HG03139 (cell line): ENCODE results near the gene GSG1L2.

Experiments
- ATAC-seq: cut with Tn5 transposase; IDR thresholded peaks from one replicate; pipeline ENCODE4 v1.9.1; 2021; ENCODE audit not compliant: unreplicated experiment

The GSG1L2 gene

DNA sequence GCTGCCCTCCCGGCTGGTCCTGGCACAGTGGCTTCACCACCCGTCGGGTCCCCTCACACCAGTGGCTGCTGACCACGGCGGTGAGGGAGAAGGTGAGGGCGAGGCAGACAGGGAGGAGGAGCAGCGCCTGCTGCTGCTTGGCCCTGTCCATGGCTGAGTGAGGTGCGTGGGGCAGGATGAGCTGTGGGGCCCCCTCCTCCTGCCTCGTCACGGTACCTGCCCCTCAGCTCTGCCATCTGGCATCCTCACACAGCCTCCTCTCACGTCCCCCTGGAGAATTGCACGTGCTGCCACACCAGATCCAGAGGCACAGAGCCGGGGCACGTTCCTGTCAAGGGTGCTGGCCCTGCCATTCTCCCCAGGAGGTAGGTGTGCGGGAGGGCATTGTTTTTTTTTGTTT lies at the start of gene GSG1L2:
GSG1L2 (minus strand) TSS at position 159 of the 400 bp plus-strand sequence; CDS start at position 151, 8 bp downstream.
- ATAC-seq: no peak

DNA sequence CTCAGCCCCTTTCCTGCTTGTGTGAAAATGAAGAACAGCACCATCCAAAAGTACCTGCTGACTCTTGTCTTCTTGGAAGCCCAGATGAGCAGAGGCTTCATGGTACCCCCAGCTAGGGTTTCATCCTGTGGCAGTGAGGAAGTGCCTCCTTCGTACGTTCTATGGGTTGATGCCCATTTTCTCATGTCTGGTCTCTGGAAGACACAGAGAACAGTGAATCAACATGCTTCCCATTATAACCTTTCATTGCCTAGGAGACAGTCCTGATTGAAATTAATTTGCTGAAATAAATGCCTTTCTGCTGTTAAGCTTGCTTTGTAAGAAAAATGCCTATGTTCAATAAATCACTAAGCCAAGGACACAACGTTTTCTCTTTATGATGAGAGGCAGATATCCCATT lies 46.7 kb upstream of the GSG1L2 start:
- no peak for ATAC-seq

DNA sequence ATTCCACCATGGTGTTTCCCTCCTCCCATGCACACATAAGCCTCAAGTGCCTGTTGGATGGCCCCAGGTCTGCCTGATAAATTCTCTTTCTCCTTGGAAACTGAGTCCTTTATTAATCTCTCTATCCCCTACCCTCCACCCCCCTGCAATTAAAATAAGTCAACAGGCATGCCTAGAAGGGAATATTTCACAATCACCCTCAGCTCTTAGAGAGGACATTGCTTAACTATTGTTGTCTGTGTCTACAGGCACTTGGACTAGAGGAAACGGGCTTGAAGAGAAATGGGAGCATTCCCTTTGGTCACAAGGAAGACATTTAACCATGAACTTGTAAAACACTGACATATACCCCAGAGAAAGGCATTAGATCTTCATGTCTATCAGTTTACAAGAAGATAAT lies 43.7 kb upstream of the GSG1L2 start:
- ATAC-seq: no peak

DNA sequence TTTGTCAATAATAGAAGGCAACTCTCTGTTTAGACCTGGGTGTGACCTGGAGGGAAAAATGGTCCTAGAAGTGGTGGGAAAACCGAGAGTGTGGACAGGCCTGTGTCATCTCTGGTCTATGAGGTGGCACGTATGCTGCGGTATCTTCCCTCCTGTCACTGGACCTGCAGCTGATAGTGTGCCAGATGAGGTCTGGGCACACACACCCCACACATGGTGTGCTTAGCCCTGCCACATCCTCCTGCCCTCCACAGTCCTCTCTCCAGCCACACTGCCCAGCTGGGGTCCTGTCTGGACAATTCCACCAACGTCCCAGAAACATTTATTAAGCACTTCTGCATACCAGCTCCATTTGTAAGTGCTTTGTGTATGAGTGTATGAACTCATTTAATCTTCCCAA lies 41.1 kb upstream of the GSG1L2 start:
- ATAC-seq: no peak

DNA sequence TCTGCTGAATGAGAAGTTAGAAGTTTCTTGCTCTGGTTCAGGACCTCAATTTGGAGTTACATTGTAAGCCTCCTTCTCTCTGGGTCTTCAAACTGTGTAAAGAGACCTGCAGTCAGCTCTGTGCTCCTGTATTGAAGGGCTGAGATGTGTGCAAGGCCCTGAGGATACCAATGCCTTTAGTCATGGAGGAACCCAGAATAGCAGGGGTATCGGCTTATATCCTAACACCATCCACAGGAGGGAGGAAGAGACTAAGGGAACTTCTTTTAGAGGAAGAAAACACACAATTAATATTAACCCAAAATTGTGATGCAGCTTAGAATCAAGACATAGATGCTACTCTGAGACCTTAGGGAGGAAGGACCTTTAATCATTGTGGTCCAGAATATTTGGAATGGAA lies 40.3 kb upstream of the GSG1L2 start:
- ATAC-seq: no peak

DNA sequence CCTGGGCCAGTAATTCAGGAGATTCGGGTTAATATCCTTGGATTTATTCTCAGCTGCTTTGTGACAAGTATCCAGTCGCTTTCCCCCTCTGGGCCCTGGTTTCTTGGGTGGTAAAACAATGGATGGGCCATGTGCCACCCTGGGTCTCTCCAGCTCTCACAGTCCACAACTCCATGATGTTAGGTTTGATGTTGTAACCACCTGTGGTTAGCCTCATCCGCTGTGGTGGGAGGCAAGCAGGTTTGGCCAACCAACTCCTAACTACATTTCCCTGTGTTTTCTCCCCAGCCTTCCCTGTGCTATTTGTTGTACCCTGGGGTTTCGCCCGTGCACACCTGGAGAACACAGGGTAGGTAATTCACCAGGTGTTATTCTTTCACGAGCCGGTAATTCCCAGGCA lies 39.0 kb upstream of the GSG1L2 start:
- no peak for ATAC-seq

DNA sequence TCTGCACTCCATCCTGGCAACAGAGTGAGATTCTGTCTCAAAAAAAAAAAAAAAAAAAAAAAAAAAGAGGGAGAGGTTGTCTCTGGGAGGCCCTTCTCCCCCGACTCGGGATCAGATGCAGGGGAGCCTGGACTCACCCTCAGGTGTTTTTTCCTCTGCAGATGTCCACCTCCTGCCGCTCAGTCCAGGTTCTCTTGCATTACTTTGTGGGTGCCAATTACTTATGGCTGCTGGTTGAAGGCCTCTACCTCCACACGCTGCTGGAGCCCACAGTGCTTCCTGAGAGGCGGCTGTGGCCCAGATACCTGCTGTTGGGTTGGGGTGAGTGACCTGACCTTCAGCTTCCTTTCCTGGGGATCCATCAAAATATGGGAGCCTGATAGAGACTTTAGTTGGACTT lies 37.9 kb upstream of the GSG1L2 start:
- ATAC-seq: no peak

DNA sequence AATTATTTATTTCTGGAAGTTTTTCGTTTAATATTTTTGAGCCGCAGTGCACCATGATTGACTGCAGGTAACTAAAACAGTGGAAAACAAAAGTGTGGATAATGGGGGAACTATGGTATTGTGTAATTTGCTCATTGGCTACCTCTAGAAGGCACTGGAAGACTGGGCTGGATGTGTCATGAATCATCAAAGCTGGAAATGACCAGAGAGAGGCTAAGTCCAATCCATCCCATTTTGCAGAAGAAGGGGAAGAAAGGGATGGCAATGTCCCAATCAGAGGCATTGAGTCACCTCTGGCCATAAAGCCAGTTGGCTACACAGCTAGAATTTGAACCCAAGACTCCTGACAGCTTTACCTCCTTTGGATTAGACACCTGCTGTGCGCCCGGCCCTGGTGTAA lies 33.2 kb upstream of the GSG1L2 start:
- no peak for ATAC-seq

GRCh38 chr17:9854255-9854654 lies 32.4 kb upstream of the GSG1L2 start:
- no peak for ATAC-seq

GRCh38 chr17:9850151-9850550 lies 28.3 kb upstream of the GSG1L2 start:
- no peak for ATAC-seq

- no peak for ATAC-seq
Measured at GRCh38 chr17:9845306-9845705, 23.4 kb upstream of the GSG1L2 start.

GRCh38 chr17:9844153-9844552 lies 22.3 kb upstream of the GSG1L2 start:
- no peak for ATAC-seq

DNA sequence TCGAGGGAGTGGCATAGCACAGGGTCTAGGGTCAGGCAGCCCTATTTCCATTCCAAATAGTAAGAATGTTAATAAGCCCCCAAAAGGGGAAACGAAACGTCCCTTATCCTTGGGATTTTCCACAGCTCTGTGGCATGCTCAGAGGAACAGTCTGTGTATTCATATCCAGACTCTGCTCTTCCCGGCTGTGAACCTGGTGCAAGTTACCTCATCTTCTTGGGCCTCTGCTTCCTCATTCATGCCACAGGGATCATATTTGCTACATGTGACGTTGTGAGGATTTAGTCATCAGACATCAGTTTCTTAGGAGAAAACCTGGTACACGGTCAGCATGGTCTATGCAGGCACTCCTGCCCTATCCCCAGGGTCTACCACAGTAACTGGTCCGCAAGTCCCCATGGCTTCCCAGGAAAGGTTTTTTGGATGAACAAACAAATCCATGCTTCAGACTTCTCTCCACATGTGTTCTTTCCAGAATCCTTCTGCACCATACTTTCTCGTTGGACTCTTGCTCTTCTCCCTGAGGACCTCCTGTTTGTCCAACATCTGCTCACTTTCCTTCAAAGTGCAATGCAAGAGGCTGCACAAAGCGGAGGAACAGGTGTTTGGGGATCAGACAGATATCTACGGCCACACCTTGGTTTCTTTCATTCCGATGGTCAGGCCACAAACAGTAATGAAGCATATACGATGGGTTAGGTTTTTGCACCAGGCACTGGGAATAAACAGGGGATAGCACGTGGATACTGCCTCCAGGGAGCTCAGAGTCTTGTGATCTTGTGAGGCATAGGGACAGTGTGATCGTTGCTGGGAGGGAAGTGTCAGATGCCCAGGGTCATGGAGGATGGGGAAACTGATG lies 21.5 kb upstream of the GSG1L2 start:
- no peak for ATAC-seq

DNA sequence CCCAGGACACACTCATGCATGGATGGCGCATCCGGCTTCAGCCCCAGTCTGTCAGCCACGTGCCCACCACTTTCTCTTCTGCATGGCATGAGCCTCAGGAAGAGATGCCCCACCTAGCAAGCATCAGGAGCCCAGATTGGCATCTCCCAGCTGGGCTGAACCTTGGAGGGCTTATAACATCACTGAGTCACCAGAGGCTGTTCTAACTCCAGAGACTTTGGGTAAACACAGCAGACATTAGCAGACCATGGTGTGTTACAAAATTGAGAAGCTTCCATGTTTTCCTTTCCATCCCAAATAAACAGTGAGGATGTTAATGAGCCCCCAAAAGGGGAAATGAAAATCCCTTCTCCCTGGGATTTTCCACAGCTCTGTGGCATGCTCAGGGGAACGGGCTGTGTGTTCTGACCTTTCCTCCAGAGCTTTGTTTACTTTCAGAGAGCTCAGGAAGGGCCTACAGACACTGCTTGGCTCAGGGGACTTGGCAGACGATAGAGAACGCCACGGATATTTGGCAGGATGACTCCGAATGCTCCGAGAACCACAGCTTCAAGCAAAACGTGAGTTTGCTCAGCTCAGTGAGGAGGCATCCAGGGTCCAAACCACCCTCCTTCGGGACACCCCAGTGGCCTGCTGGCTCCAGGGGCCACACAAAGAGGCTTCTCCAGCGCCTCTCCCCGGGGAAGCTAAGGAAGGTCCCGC lies 20.3 kb upstream of the GSG1L2 start:
- ATAC-seq: no peak

DNA sequence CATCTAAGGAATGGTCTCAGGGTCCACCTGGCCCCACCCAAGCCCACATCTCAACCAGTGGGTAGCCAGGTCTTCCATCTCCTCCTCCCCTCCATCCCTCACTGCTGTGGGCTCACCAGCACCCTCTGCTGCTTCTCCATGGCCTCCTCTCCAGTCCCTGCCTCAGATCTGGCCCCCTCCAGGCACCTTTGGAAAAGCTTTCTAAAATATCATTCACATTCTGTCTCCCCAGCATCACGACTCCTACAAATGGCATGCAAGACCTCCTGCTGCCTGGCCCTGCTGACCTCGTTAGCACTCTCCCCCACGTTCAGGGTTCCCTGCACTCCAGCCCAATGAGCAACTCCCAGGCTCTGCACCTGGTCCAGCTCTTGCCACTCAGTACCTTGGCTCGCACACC lies 17.6 kb upstream of the GSG1L2 start:
- no peak for ATAC-seq

- no peak for ATAC-seq
Measured at GRCh38 chr17:9837551-9838471, 15.9 kb upstream of the GSG1L2 start.

GRCh38 chr17:9833922-9834321 lies 12.0 kb upstream of the GSG1L2 start:
- ATAC-seq: no peak

- no peak for ATAC-seq
Measured at GRCh38 chr17:9830711-9831110, 8.8 kb upstream of the GSG1L2 start.

DNA sequence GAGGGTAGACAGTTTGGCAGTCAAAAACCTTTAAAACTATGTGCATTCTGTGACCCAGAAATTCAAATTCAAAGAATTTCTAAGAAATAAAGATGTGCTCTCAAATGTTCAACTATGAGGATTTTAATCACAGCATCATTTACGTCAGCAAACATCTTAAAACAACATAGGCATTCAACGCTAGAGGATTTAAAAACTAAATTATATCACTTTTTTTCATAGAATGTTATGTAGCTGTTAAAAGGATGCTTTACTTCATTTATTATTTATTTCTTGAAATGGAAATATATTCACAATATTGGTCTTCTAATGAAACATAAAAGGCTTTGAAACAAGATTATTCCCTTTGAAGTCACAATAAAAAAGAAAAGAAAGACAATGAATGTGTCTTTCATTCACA lies 7.5 kb upstream of the GSG1L2 start:
- no peak for ATAC-seq

GRCh38 chr17:9828296-9829295 lies 6.7 kb upstream of the GSG1L2 start:
- ATAC-seq: no peak
